ENCODE data around the gene NUP62.
"Not testable (repeated sequence)": the region's sequence is repeated elsewhere in the genome, so short reads cannot be mapped to it uniquely, and the experiment has no call there.

NUP62 gene

GRCh38 chr19:49952479-49952836, 23.2 kb upstream of the NUP62 start:
- no peak for TF ChIP-seq CTCF (IDR thresholded peaks at IDR 0.05; ENCODE audit: insufficient read depth, low read length, missing control alignments)
- CTCF ChIA-PET = interaction anchor here (4.2 kb wide), 1 partner anchor 14 kb away, joined by 22 read pairs; no protein-coding TSS in a partner anchor
- POLR2A ChIA-PET = no interaction called here
- H3K4me3 ChIP-seq (ENCODE audit: low read depth, low read length) = no peak overlapping the region
- DNase-seq (ENCODE audit: low read depth, low spot score) = no peak

GRCh38 chr19:49951806-49952478, 22.6 kb upstream of the NUP62 start:
- POLR2A ChIA-PET = no interaction called here
- TF ChIP-seq CTCF (IDR thresholded peaks at IDR 0.05; ENCODE audit: insufficient read depth, low read length, missing control alignments) = no peak
- no peak overlapping the region for H3K4me3 ChIP-seq (ENCODE audit: low read depth, low read length)
- no peak for DNase-seq (ENCODE audit: low read depth, low spot score)
- CTCF ChIA-PET = interaction anchor here (4.2 kb wide), 1 partner anchor 14 kb away, joined by 22 read pairs; no protein-coding TSS in a partner anchor

- CTCF ChIA-PET = interaction anchor here (3.5 to 4.2 kb wide), 2 partner anchors 13 kb away, joined by 22 to 32 read pairs; no protein-coding TSS in a partner anchor
- no peak for DNase-seq (ENCODE audit: low read depth, low spot score)
- no peak for TF ChIP-seq CTCF (IDR thresholded peaks at IDR 0.05; ENCODE audit: insufficient read depth, low read length, missing control alignments)
- no peak overlapping the region for H3K4me3 ChIP-seq (ENCODE audit: low read depth, low read length)
- POLR2A ChIA-PET = no interaction called here
These were observed 21.7 kb upstream of the NUP62 start for GRCh38 chr19:49950956-49951526.

GRCh38 chr19:49950590-49950948, 21.3 kb upstream of the NUP62 start:
- TF ChIP-seq CTCF (IDR thresholded peaks at IDR 0.05; ENCODE audit: insufficient read depth, low read length, missing control alignments) = no peak
- DNase-seq (ENCODE audit: low read depth, low spot score) = no peak
- H3K4me3 ChIP-seq (ENCODE audit: low read depth, low read length) = no peak overlapping the region
- ChIA-PET POLR2A (no interaction called here), CTCF (interaction anchor here (3.5 kb wide), 1 partner anchor 12 kb away, joined by 32 read pairs; no protein-coding TSS in a partner anchor)

GRCh38 chr19:49949742-49950589, 20.7 kb upstream of the NUP62 start:
- H3K4me3 ChIP-seq (ENCODE audit: low read depth, low read length) = no peak overlapping the region
- ChIA-PET POLR2A (no interaction called here), CTCF (interaction anchor here (3.5 kb wide), 1 partner anchor 12 kb away, joined by 32 read pairs; no protein-coding TSS in a partner anchor)
- TF ChIP-seq CTCF (IDR thresholded peaks at IDR 0.05; ENCODE audit: insufficient read depth, low read length, missing control alignments) = no peak
- DNase-seq (ENCODE audit: low read depth, low spot score) = no peak

GRCh38 chr19:49946415-49946814, 17.1 kb upstream of the NUP62 start:
- DNase-seq (ENCODE audit: low read depth, low spot score) = no peak
- POLR2A ChIA-PET = no interaction called here
- CTCF ChIA-PET = interaction anchor here (1.2 kb wide), 1 partner anchor 189 kb away, joined by 3 read pairs; no protein-coding TSS in a partner anchor
- no peak overlapping the region for H3K4me3 ChIP-seq (ENCODE audit: low read depth, low read length)
- no peak for TF ChIP-seq CTCF (IDR thresholded peaks at IDR 0.05; ENCODE audit: insufficient read depth, low read length, missing control alignments)

- POLR2A ChIA-PET; DNase-seq (ENCODE audit: low read depth, low spot score); H3K4me3 ChIP-seq (ENCODE audit: low read depth, low read length): not testable (repeated sequence)
- CTCF ChIA-PET = interaction anchor here (1.1 kb wide), 1 partner anchor 7 kb away, joined by 4 read pairs; no protein-coding TSS in a partner anchor
These were observed 15.3 kb upstream of the NUP62 start for GRCh38 chr19:49944567-49944966.
